SK-N-SH treated with all-trans-retinoic acid at 6 μM for 48 hours (cell line): Measurements from ENCODE around the gene CEACAM16.

Experiments used
- ATAC-seq: fragments of 200-7000 bp; cut with Tn5 transposase; 3 replicates; pipeline ENCODE4 v1.9.1; 2020; ENCODE audit warnings: mild to moderate bottlenecking, moderate library complexity
- ARNTL ChIP-seq: fragments of 450-650 bp; formaldehyde crosslinking; IDR thresholded peaks from 2 replicates; pipeline ENCODE4 v1.5.0; 2020; ENCODE audit warnings: low read depth, mild to moderate bottlenecking, moderate library complexity, borderline replicate concordance
- BACH2 ChIP-seq: fragments of 250-450 bp; sonication (Bioruptor Pico); IDR thresholded peaks from 2 replicates; pipeline ENCODE4 v1.9.0; 2021; ENCODE audit warnings: mild to moderate bottlenecking, borderline replicate concordance
- CREB5 ChIP-seq: fragments of 250-450 bp; sonication (Bioruptor Pico); IDR thresholded peaks from 2 replicates; pipeline ENCODE4 v1.5.1; 2020; ENCODE audit warnings: low read depth, mild to moderate bottlenecking, moderate library complexity
- CSDC2 ChIP-seq: fragments of 250-450 bp; sonication (Bioruptor Pico); IDR thresholded peaks from 2 replicates; pipeline ENCODE4 v1.5.0; 2020; ENCODE audit warnings: mild to moderate bottlenecking, moderate library complexity
- CSRNP3 ChIP-seq: fragments of 250-450 bp; sonication (Bioruptor Pico); IDR thresholded peaks from 2 replicates; pipeline ENCODE4 v1.5.1; 2021; ENCODE audit warnings: mild to moderate bottlenecking, moderate library complexity
- ESRRG ChIP-seq: fragments of 250-450 bp; sonication (Bioruptor Pico); IDR thresholded peaks from 2 replicates; pipeline ENCODE4 v1.6.1; 2021; ENCODE audit warnings: mild to moderate bottlenecking
- GLIS3 ChIP-seq: fragments of 250-450 bp; sonication (Bioruptor Pico); IDR thresholded peaks from 2 replicates; pipeline ENCODE4 v1.5.0; 2020; ENCODE audit warnings: mild to moderate bottlenecking, moderate library complexity
- ISL1 ChIP-seq: fragments of 250-450 bp; sonication (Bioruptor Pico); IDR thresholded peaks from 2 replicates; pipeline ENCODE4 v2.1.2; 2022; ENCODE audit warnings: mild to moderate bottlenecking, moderate library complexity
- PATZ1 ChIP-seq: fragments of 250-450 bp; sonication (Bioruptor Pico); IDR thresholded peaks from 2 replicates; pipeline ENCODE4 v1.8.0; 2020; ENCODE audit warnings: mild to moderate bottlenecking, moderate library complexity, borderline replicate concordance
- POU6F1 ChIP-seq: fragments of 250-450 bp; sonication (Bioruptor Pico); IDR thresholded peaks from 2 replicates; pipeline ENCODE4 v1.8.0; 2021; ENCODE audit warnings: low read depth, mild to moderate bottlenecking, moderate library complexity, borderline replicate concordance
- PPARA ChIP-seq: fragments of 250-450 bp; sonication (Bioruptor Pico); IDR thresholded peaks from 2 replicates; pipeline ENCODE4 v1.5.0; 2020; ENCODE audit warnings: mild to moderate bottlenecking, borderline replicate concordance
- RARB ChIP-seq: fragments of 250-450 bp; sonication (Bioruptor Pico); IDR thresholded peaks from 2 replicates; pipeline ENCODE4 v1.8.0; 2021; ENCODE audit warnings: mild to moderate bottlenecking, moderate library complexity
- SNAI2 ChIP-seq: fragments of 250-450 bp; sonication (Bioruptor Pico); IDR thresholded peaks from 2 replicates; pipeline ENCODE4 v1.5.0; 2020; ENCODE audit warnings: mild to moderate bottlenecking, moderate library complexity
- TCF4 ChIP-seq: fragments of 250-450 bp; sonication (Bioruptor Pico); IDR thresholded peaks from 2 replicates; pipeline ENCODE4 v1.8.0; 2021; ENCODE audit warnings: mild to moderate bottlenecking, moderate library complexity, borderline replicate concordance
- TOX ChIP-seq: fragments of 250-450 bp; sonication (Bioruptor Pico); IDR thresholded peaks from 2 replicates; pipeline ENCODE4 v1.8.0; 2021; ENCODE audit warnings: mild to moderate bottlenecking, moderate library complexity, borderline replicate concordance
- TSHZ2 ChIP-seq: fragments of 250-450 bp; sonication (Bioruptor Pico); IDR thresholded peaks from 2 replicates; pipeline ENCODE4 v1.5.0; 2020; ENCODE audit warnings: mild to moderate bottlenecking, moderate library complexity
- ZC3H10 ChIP-seq: fragments of 250-450 bp; sonication (Bioruptor Pico); IDR thresholded peaks from 2 replicates; pipeline ENCODE4 v1.5.1; 2021; ENCODE audit warnings: mild to moderate bottlenecking, moderate library complexity
- ZFP3 ChIP-seq: fragments of 250-450 bp; sonication (Bioruptor Pico); IDR thresholded peaks from 2 replicates; pipeline ENCODE4 v1.5.0; 2020; ENCODE audit warnings: mild to moderate bottlenecking, moderate library complexity
- ZNF565 ChIP-seq: fragments of 450-650 bp; formaldehyde crosslinking; conservative IDR thresholded peaks from 2 replicates; pipeline ENCODE4 v1.5.0; 2020; ENCODE audit warnings: low read depth, mild to moderate bottlenecking, moderate library complexity
- ZNF70 ChIP-seq: fragments of 450-650 bp; formaldehyde crosslinking; IDR thresholded peaks from 2 replicates; pipeline ENCODE4 v1.5.0; 2020; ENCODE audit warnings: mild to moderate bottlenecking, moderate library complexity
- ZNF8 ChIP-seq: fragments of 450-650 bp; formaldehyde crosslinking; IDR thresholded peaks from 2 replicates; pipeline ENCODE4 v1.5.0; 2020; ENCODE audit warnings: mild to moderate bottlenecking, moderate library complexity

CEACAM16 gene

GRCh38 chr19:44698492-44699201 is at the start of gene CEACAM16:
Gene CEACAM16 (plus strand): TSS chr19:44699151. CDS start chr19:44701457, 2,306 bp downstream.
- no peak for TF ChIP-seq PATZ1 (CRISPR knock-in tag)
- no peak for TF ChIP-seq SNAI2 (CRISPR knock-in tag)
- TF ChIP-seq TCF4 (CRISPR knock-in tag): no peak
- TF ChIP-seq ESRRG (CRISPR knock-in tag): no peak
- no peak for TF ChIP-seq ZNF8
- TF ChIP-seq POU6F1 (CRISPR knock-in tag): no peak
- TF ChIP-seq PPARA (CRISPR knock-in tag): no peak
- TF ChIP-seq TSHZ2 (CRISPR knock-in tag): no peak
- TF ChIP-seq ZFP3 (CRISPR knock-in tag): no peak
- TF ChIP-seq ZNF70 (CRISPR knock-in tag): no peak
- TF ChIP-seq RARB (CRISPR knock-in tag): no peak
- no peak for TF ChIP-seq CREB5 (CRISPR knock-in tag)
- TF ChIP-seq TOX (CRISPR knock-in tag): no peak
- TF ChIP-seq ZNF565: no peak
- no peak for TF ChIP-seq CSRNP3 (CRISPR knock-in tag)
- TF ChIP-seq ZC3H10 (CRISPR knock-in tag): no peak
- TF ChIP-seq GLIS3 (CRISPR knock-in tag): no peak
- no peak for TF ChIP-seq BACH2 (CRISPR knock-in tag)
- no peak for TF ChIP-seq ISL1 (CRISPR knock-in tag)
- TF ChIP-seq CSDC2 (CRISPR knock-in tag): no peak
- no peak for ATAC-seq

GRCh38 chr19:44649578-44650145 is 49.3 kb upstream of the CEACAM16 start:
- no peak for TF ChIP-seq ZC3H10 (CRISPR knock-in tag)
- no peak for TF ChIP-seq ARNTL (CRISPR knock-in tag)
- no peak for TF ChIP-seq ISL1 (CRISPR knock-in tag)
- no peak for TF ChIP-seq PATZ1 (CRISPR knock-in tag)
- TF ChIP-seq GLIS3 (CRISPR knock-in tag): no peak
- TF ChIP-seq, all 23 proteins: peak for 0
- ATAC-seq: no peak
